ENCODE data around the gene L3MBTL4. TPM values are rescaled to one million over a fixed set of nuclear protein-coding genes. Genes with fewer than 3 reads are reported as not detected.
"Not testable (repeated sequence)": the region's sequence is repeated elsewhere in the genome, so short reads cannot be mapped to it uniquely, and the experiment has no call there.

The L3MBTL4 gene
- total RNA-seq, 1 experiment from 2014 or later, result not detected

DNA sequence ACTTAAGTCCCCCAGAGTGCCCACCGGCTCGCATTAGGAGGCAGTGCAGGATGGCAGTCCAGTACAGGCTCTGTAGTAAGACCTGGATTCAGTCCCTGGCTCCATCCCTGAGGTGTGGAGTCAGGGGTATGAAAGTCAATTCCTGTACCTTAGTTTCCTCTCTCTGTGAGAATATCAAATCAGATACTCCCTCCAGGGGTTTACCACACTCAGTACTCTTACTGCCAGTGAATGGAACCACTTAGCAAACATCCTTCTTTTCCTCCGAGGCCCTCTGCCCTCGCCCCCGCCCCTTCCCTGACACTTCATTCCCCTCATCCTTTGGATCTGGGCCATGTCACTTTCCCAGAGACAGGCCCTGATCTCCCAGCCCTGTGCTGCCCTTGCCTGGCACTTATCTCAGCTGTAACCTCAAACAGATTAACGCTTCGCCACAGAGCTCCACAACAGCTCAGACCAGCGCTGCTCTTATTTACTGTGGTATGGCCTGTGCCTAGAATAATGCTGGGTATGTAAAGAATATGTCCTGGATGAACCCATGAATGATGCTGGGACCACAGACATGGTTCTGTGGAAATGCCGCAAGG is 360.4 kb downstream of the L3MBTL4 start:
- TF ChIP-seq EZH2 (IDR thresholded peaks at IDR 0.05; ENCODE audit: borderline replicate concordance, low read depth, low read length, poor library complexity, severe bottlenecking), result no peak
- TF ChIP-seq, protein P1, sequence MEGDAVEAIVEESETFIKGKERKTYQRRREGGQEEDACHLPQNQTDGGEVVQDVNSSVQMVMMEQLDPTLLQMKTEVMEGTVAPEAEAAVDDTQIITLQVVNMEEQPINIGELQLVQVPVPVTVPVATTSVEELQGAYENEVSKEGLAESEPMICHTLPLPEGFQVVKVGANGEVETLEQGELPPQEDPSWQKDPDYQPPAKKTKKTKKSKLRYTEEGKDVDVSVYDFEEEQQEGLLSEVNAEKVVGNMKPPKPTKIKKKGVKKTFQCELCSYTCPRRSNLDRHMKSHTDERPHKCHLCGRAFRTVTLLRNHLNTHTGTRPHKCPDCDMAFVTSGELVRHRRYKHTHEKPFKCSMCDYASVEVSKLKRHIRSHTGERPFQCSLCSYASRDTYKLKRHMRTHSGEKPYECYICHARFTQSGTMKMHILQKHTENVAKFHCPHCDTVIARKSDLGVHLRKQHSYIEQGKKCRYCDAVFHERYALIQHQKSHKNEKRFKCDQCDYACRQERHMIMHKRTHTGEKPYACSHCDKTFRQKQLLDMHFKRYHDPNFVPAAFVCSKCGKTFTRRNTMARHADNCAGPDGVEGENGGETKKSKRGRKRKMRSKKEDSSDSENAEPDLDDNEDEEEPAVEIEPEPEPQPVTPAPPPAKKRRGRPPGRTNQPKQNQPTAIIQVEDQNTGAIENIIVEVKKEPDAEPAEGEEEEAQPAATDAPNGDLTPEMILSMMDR (conservative IDR thresholded peaks at IDR 0.05; ENCODE audit: low read depth, low read length), result no peak
- BruUV-seq (replicated peaks), result no TSS peak
- Histone ChIP-seq H3K9me3 (ENCODE audit: low read depth, low read length, poor library complexity, severe bottlenecking) (peaks cover 24% of the 10 kb centered on the region), H3K27me3 (replicated peaks; ENCODE audit: insufficient read depth, low read depth, low read length, poor library complexity) (no peaks in the 10 kb centered on the region), H3K4me1 (ENCODE audit: insufficient read depth, low read length, poor library complexity, severe bottlenecking) (no peaks in the 10 kb centered on the region), H3K4me3 (ENCODE audit: low read depth, low read length, poor library complexity, severe bottlenecking) (no peak overlapping the region), H3K36me3 (ENCODE audit: insufficient read depth, low read length, poor library complexity, severe bottlenecking) (no peaks in the 10 kb centered on the region), H3K27ac (ENCODE audit: low read depth, low read length, poor library complexity, severe bottlenecking) (no peak overlapping the region)
- POLR2A ChIA-PET (ENCODE audit: low non-redundant PET), result no interaction called here
- intact Hi-C loops (cut with micrococcal nuclease; ENCODE audit: unreplicated experiment), result no loop called here
- CTCF ChIA-PET, result no interaction called here
- DNase-seq (ENCODE audit: low spot score), result no peak

DNA sequence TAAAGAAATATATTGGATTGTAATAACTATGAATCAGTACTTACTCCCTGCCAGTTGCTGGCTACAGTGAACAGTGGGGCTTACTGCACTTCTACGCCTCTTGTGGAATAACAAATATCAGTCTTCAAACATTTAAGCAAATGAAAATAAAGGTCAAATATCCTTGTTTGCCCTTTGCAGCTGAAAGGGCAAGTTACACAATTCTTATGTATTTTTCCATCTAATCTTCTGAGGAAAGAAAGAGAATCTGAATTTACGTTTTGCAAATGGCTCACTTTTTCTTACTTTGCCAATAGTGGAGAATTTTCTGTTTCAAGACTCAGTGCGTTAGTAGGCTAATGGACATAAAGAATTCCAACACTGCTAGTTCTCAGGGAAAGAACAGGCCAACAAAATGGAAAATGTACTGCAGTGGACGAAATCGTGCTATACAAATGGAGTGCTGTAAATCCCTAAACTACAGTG is 362.2 kb downstream of the L3MBTL4 start:
- intact Hi-C loops (cut with micrococcal nuclease; ENCODE audit: unreplicated experiment), result no loop called here
- no TSS peak for BruUV-seq (replicated peaks)
- H3K27ac ChIP-seq (ENCODE audit: low read depth, low read length, poor library complexity, severe bottlenecking), result no peak overlapping the region
- TF ChIP-seq EZH2 (IDR thresholded peaks at IDR 0.05; ENCODE audit: borderline replicate concordance, low read depth, low read length, poor library complexity, severe bottlenecking), result no peak
- TF ChIP-seq, protein P1 (conservative IDR thresholded peaks at IDR 0.05; ENCODE audit: low read depth, low read length), result no peak
- H3K4me3 ChIP-seq (ENCODE audit: low read depth, low read length, poor library complexity, severe bottlenecking), result no peak overlapping the region
- H3K27me3 ChIP-seq (replicated peaks; ENCODE audit: insufficient read depth, low read depth, low read length, poor library complexity), result no peaks in the 10 kb centered on the region
- H3K4me1 ChIP-seq (ENCODE audit: insufficient read depth, low read length, poor library complexity, severe bottlenecking), result no peaks in the 10 kb centered on the region
- POLR2A ChIA-PET (ENCODE audit: low non-redundant PET), result no interaction called here
- no peaks in the 10 kb centered on the region for H3K36me3 ChIP-seq (ENCODE audit: insufficient read depth, low read length, poor library complexity, severe bottlenecking)
- DNase-seq (ENCODE audit: low spot score), result no peak
- CTCF ChIA-PET, result no interaction called here
- H3K9me3 ChIP-seq (ENCODE audit: low read depth, low read length, poor library complexity, severe bottlenecking), result peaks cover 20% of the 10 kb centered on the region

DNA sequence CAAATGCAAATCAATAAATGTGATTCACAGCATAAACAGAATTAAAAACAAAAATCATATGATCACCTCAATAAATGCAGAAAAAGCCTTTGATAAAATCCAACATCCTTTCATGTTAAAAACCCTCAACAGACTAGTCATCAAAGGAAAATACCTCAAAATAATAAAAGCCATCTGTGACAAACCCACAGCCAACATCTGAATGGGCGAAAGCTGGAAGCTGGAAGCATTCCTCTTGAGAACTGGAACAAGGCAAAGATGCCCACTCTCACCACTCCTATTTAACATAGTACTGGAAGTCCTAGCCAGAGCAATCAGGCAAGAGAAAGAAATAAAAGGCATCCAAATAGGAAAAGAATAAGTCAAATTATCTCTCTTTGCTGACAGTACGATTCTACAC is 367.1 kb downstream of the L3MBTL4 start:
- CTCF ChIA-PET; H3K4me3 ChIP-seq (ENCODE audit: low read depth, low read length, poor library complexity, severe bottlenecking); intact Hi-C loops (cut with micrococcal nuclease; ENCODE audit: unreplicated experiment); BruUV-seq (replicated peaks); H3K27me3 ChIP-seq (replicated peaks; ENCODE audit: insufficient read depth, low read depth, low read length, poor library complexity); H3K36me3 ChIP-seq (ENCODE audit: insufficient read depth, low read length, poor library complexity, severe bottlenecking); H3K27ac ChIP-seq (ENCODE audit: low read depth, low read length, poor library complexity, severe bottlenecking); POLR2A ChIA-PET (ENCODE audit: low non-redundant PET); DNase-seq (ENCODE audit: low spot score); H3K4me1 ChIP-seq (ENCODE audit: insufficient read depth, low read length, poor library complexity, severe bottlenecking): not testable (repeated sequence)
- H3K9me3 ChIP-seq (ENCODE audit: low read depth, low read length, poor library complexity, severe bottlenecking), result peaks cover 41% of the 10 kb centered on the region

DNA sequence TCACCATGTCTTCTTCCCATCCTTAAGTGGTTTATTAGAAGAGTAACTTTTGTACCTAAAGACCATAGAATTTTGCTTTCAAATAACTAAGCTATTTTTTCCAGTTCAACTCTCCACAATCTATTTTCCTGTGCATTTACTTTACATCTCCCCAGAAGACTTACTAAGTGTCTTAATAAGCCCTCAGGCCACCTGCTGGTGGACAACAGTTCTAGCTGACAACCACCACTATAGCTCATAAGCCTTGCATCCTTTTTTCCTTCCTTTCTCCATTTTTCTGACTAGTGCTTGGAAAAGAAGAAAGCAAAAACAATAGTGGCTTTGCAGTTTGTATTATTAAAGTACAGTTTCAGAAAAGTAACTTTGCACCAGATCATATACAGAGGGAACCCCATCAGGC is 369.9 kb downstream of the L3MBTL4 start:
- H3K36me3 ChIP-seq (ENCODE audit: insufficient read depth, low read length, poor library complexity, severe bottlenecking), result no peaks in the 10 kb centered on the region
- no peak for DNase-seq (ENCODE audit: low spot score)
- H3K27ac ChIP-seq (ENCODE audit: low read depth, low read length, poor library complexity, severe bottlenecking), result no peak overlapping the region
- H3K9me3 ChIP-seq (ENCODE audit: low read depth, low read length, poor library complexity, severe bottlenecking), result peaks cover 47% of the 10 kb centered on the region
- no peak for TF ChIP-seq EZH2 (IDR thresholded peaks at IDR 0.05; ENCODE audit: borderline replicate concordance, low read depth, low read length, poor library complexity, severe bottlenecking)
- TF ChIP-seq, protein P1 (conservative IDR thresholded peaks at IDR 0.05; ENCODE audit: low read depth, low read length), result no peak
- ChIA-PET POLR2A (ENCODE audit: low non-redundant PET) (no interaction called here), CTCF (no interaction called here)
- BruUV-seq (replicated peaks), result no TSS peak
- no peak overlapping the region for H3K4me3 ChIP-seq (ENCODE audit: low read depth, low read length, poor library complexity, severe bottlenecking)
- intact Hi-C loops (cut with micrococcal nuclease; ENCODE audit: unreplicated experiment), result no loop called here
- H3K27me3 ChIP-seq (replicated peaks; ENCODE audit: insufficient read depth, low read depth, low read length, poor library complexity), result no peaks in the 10 kb centered on the region
- H3K4me1 ChIP-seq (ENCODE audit: insufficient read depth, low read length, poor library complexity, severe bottlenecking), result no peaks in the 10 kb centered on the region
